Thyroid gland (tissue), 4 donors: ENCODE measurements around the gene SMIM14.

Experiments used
- CTCF ChIP-seq, 6 experiments: fragments of 200-600 bp in 3 of 6; fragments of 450-650 bp in 3 of 6; sonication (generic) in 3 of 6; IDR thresholded peaks; one replicate each; pipeline ENCODE4 v1.5.1; 2016 to 2019; ENCODE audit warnings: antibody characterized with exemption in 6 of 6, mild to moderate bottlenecking in 2 of 6, inconsistent platforms in 1 of 6, moderate library complexity in 1 of 6
- POLR2A ChIP-seq, 2 donors: fragments of 450-650 bp; IDR thresholded peaks; one replicate each; pipeline ENCODE4 v1.6.1; 2017; ENCODE audit warnings: antibody characterized with exemption in 2 of 2, mild to moderate bottlenecking in 2 of 2, moderate library complexity in 1 of 2

DNA sequence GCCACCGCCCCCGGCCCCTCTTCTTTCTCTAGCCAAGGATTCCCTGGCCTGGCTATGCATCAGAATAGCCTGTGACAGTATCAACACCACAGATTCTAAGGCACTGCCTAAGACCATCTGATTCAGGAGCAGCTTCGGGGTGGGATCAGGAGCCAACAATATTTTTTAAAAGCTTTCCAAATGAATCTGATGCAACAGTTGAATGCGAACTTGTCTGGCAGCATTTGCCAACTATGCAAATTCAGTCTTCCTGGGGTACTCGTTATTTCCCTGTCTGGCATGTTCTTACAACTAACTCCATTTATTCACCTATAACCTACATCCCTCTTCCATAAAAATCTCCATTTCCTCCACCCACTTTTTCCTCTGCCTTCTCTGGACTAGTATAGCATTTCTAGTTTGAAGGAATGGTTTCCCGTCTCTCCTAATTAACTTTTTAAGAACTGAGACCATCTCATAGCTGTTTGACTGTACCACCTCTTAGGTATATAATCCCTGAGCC lies 75.3 kb downstream of the SMIM14 start:
- TF ChIP-seq CTCF (IDR thresholded peaks at IDR 0.05) (no peak), POLR2A (IDR thresholded peaks at IDR 0.05) (no peak)
